Smooth muscle cell (in vitro differentiated cells): Measurements from ENCODE around the gene LNPEP. TPM values are rescaled to one million over a fixed set of nuclear protein-coding genes. Genes with fewer than 3 reads are reported as not detected.

Source experiments
- DNase-seq: peaks from one replicate; lab custom pipeline; 2025; ENCODE audit not compliant: unreplicated experiment; lab: John Stamatoyannopoulos, UW
- H2AFZ ChIP-seq: fragments of 200-600 bp; sonication (generic); 2 replicates; pipeline ENCODE4 v1.6.0; 2016; ENCODE audit warnings: antibody characterized with exemption, low read depth, mild to moderate bottlenecking
- H3F3A ChIP-seq: fragments of 200-600 bp; sonication (generic); 2 replicates; pipeline ENCODE4 v1.6.0; 2017; ENCODE audit warnings: antibody characterized with exemption, low read depth
- H3K27ac ChIP-seq: fragments of 200-600 bp; sonication (generic); 2 replicates; pipeline ENCODE4 v1.5.1; 2016; ENCODE audit warnings: low read depth, mild to moderate bottlenecking
- H3K27me3 ChIP-seq: fragments of 200-600 bp; sonication (generic); 2 replicates; pipeline ENCODE4 v1.6.1; 2016; ENCODE audit warnings: low read depth, mild to moderate bottlenecking
- H3K36me3 ChIP-seq: fragments of 200-600 bp; sonication (generic); 2 replicates; pipeline ENCODE4 v1.5.1; 2016; ENCODE audit warnings: low read depth
- H3K4me1 ChIP-seq: fragments of 200-600 bp; sonication (generic); 2 replicates; pipeline ENCODE4 v1.5.1; 2016; ENCODE audit warnings: low read depth
- H3K4me2 ChIP-seq: fragments of 200-600 bp; sonication (generic); 2 replicates; pipeline ENCODE4 v1.6.0; 2016; ENCODE audit warnings: mild to moderate bottlenecking
- H3K4me3 ChIP-seq: fragments of 200-600 bp; sonication (generic); 2 replicates; pipeline ENCODE4 v1.5.1; 2016; ENCODE audit warnings: mild to moderate bottlenecking
- H3K79me2 ChIP-seq: fragments of 200-600 bp; sonication (generic); 2 replicates; pipeline ENCODE4 v1.6.0; 2016; ENCODE audit warnings: low read depth, mild to moderate bottlenecking
- H3K9ac ChIP-seq: fragments of 200-600 bp; sonication (generic); 2 replicates; pipeline ENCODE4 v1.6.0; 2016; ENCODE audit warnings: low read depth
- H3K9me3 ChIP-seq: fragments of 200-600 bp; sonication (generic); replicated peaks from 2 replicates; pipeline ENCODE4 v1.5.1; 2016; ENCODE audit warnings: low read depth
- H4K20me1 ChIP-seq: fragments of 200-600 bp; sonication (generic); 2 replicates; pipeline ENCODE4 v1.6.0; 2016; ENCODE audit warnings: low read depth
- WGBS: methylation state at CpG from one replicate; pipeline ENCODE4 v1.1.7; 2016; ENCODE audit warnings: low lambda C conversion rate; 5-methylcytosine and 5-hydroxymethylcytosine counted together
- polyA plus RNA-seq: library from polyadenylated mRNA; unstranded; fragments of >200 nt; fragmentation: Nextera tagmentation; extraction: Ambion mirVana; gene quantifications from 2 replicates; pipeline ENCODE4 v1.2.1, GENCODE V29; 2016
- total RNA-seq: library from RNA; depleted of rRNA; stranded (reverse); fragments of >200 nt; gene quantifications from 2 replicates; pipeline ENCODE4 v1.2.3, GENCODE V29; 2014
- TF ChIP-seq, protein P1 (sequence below): fragments of 200-600 bp; sonication (generic); IDR thresholded peaks from 2 replicates; pipeline ENCODE4 v1.5.1; 2017; ENCODE audit warnings: borderline replicate concordance, mild to moderate bottlenecking, antibody characterized with exemption; ENCODE audit not compliant: insufficient read depth, poor library complexity, severe bottlenecking

LNPEP gene
- total and polyA plus RNA-seq, 2 experiments from 2014 or later: 2.3 to 24.3 TPM

DNA sequence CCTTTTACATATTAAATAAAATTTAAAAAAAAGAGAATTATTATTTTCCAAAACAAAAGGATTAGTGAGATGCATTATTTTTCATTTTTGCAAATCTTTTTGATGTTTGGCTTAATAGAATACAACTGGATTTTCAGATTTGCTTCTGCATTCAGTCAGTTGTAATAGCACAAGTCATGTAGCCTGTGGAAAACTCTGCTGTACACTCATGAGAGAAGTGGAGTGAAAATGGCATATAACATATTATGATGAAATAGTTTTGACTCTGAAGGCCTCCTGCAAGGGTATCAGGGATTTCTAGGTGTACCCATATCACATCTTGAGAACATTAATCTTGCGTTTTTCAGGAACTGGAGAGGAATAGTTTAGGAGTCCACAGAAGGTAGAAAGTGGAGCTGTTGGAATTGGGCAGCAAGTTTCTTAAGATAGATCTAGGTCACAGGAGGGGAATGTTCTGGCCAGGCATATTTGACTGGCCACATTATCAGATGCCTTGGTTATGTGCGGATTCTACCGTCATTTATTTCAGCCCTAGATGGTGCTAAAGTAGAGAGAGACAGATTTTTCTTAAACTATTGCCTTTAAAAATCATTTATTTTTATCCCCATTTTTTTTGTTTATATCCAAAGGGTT lies 16.4 kb downstream of the LNPEP start:
- Histone ChIP-seq H4K20me1 (peaks cover 34% of the 10 kb centered on the region), H3K27me3 (no peaks in the 10 kb centered on the region), H3K9me3 (no peaks in the 10 kb centered on the region), H3K27ac (peak overlapping the region; percentile 62), H3K4me2 (no peak overlapping the region), H2AFZ (no peak overlapping the region), H3F3A (peaks cover 3% of the 10 kb centered on the region), H3K4me1 (peaks cover 2% of the 10 kb centered on the region), H3K36me3 (no peaks in the 10 kb centered on the region), H3K79me2 (peaks cover 87% of the 10 kb centered on the region), H3K9ac (no peak overlapping the region), H3K4me3 (no peak overlapping the region)
- WGBS: 89% methylated on average over 3 of the region's 3 CpGs
- TF ChIP-seq, protein P1, sequence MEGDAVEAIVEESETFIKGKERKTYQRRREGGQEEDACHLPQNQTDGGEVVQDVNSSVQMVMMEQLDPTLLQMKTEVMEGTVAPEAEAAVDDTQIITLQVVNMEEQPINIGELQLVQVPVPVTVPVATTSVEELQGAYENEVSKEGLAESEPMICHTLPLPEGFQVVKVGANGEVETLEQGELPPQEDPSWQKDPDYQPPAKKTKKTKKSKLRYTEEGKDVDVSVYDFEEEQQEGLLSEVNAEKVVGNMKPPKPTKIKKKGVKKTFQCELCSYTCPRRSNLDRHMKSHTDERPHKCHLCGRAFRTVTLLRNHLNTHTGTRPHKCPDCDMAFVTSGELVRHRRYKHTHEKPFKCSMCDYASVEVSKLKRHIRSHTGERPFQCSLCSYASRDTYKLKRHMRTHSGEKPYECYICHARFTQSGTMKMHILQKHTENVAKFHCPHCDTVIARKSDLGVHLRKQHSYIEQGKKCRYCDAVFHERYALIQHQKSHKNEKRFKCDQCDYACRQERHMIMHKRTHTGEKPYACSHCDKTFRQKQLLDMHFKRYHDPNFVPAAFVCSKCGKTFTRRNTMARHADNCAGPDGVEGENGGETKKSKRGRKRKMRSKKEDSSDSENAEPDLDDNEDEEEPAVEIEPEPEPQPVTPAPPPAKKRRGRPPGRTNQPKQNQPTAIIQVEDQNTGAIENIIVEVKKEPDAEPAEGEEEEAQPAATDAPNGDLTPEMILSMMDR: no peak
- DNase-seq: no peak

DNA sequence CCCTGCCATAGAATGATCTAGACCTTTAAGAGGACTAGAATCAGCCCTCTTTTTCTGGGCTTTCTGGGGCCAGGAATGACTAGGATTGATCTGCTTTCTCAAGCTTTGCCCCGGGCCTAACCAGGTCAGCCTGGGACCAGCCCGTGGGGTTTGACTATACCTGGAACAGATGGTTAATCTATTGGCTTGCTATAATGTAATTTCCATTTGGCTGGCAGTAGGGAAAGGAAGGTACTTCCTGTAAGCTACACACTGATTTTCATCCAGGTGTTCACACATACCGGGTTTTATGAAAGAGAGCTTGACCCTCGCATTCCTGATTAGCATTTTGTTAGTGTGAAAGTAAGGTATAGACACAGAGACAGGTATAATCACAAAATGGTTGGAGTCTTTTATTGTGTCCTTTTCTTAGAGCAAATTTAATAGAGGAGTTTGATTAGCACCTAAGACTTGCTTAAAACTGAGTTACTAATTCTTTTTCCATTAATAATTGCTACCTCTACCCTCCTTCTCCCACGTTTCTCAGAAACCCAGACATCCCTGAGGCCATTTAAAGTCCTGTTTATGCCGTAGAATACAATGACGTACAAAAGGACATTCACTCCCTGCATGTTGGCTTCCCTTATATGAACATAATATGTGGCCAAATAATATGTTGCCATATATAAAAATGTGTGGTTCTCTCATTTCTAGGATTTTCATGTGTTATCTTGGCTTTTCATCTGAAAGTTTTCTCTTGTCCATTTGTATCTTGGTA lies 17.3 kb downstream of the LNPEP start:
- peaks cover 6% of the 10 kb centered on the region for H3F3A ChIP-seq
- H3K4me1 ChIP-seq: peaks cover 5% of the 10 kb centered on the region
- H3K27ac ChIP-seq: peak overlapping the region; percentile 62
- H3K4me3 ChIP-seq: no peak overlapping the region
- H3K27me3 ChIP-seq: no peaks in the 10 kb centered on the region
- H4K20me1 ChIP-seq: peaks cover 43% of the 10 kb centered on the region
- no peaks in the 10 kb centered on the region for H3K9me3 ChIP-seq
- DNase-seq: no peak
- 92% methylated on average over 7 of the region's 7 CpGs for WGBS
- peaks cover 85% of the 10 kb centered on the region for H3K79me2 ChIP-seq
- TF ChIP-seq, protein P1: no peak
- H2AFZ ChIP-seq: no peak overlapping the region
- no peak overlapping the region for H3K4me2 ChIP-seq
- H3K36me3 ChIP-seq: no peaks in the 10 kb centered on the region
- no peak overlapping the region for H3K9ac ChIP-seq

DNA sequence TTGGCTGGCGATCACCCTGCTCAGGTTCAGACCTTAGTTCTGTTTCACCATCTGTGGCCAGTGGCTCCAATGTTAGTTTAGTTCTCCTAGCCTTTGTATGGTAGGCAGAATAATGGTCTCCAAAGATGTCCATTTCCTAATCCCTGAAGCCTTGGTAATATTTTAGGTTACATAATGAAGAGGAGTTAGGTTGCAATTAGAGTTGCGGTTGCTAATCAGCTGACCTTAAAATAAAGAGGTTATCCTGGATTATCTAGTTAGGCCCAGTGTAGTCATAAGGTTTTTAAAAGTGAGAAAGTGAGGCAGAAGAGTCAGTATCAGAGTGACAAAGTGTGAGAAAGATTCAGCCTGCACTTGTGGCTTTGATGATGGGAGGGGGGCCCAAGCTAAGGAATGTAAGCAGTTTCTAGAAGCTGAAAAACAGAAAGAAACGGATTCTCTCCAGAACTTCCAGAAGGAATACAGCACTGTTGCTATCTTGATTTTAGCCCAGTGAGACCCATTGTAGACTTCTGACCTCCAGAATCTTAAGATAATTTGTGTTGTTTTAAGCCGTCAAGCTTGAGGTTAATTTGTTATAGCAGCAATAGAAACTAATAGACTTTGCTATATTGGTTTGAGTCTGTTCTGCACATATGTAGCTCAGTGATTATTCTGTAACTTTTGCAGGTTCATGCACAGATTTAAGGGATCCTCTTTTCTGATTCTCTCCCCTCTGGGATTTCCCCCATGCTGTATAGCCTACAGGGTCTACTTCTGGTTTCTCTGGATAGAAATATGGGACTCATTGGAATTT lies 21.6 kb downstream of the LNPEP start:
- 51% methylated on average over 4 of the region's 4 CpGs for WGBS
- no peak overlapping the region for H3K9ac ChIP-seq
- no peaks in the 10 kb centered on the region for H3K9me3 ChIP-seq
- H4K20me1 ChIP-seq: peaks cover 36% of the 10 kb centered on the region
- peaks cover 86% of the 10 kb centered on the region for H3K79me2 ChIP-seq
- H3K36me3 ChIP-seq: no peaks in the 10 kb centered on the region
- H3K27ac ChIP-seq: no peak overlapping the region
- H3K4me1 ChIP-seq: peaks cover 9% of the 10 kb centered on the region
- H3K4me3 ChIP-seq: no peak overlapping the region
- no peak for DNase-seq
- H3K27me3 ChIP-seq: no peaks in the 10 kb centered on the region
- TF ChIP-seq, protein P1: no peak
- peak overlapping the region; percentile 54 for H3K4me2 ChIP-seq
- peaks cover 6% of the 10 kb centered on the region for H3F3A ChIP-seq
- no peak overlapping the region for H2AFZ ChIP-seq
